ENCODE data around the gene BCL7C. TPM values are rescaled to one million over a fixed set of nuclear protein-coding genes. Genes with fewer than 3 reads are reported as not detected.

Gene BCL7C
- total and polyA plus RNA-seq, 2 of the 4 experiments (the other 2 are of a cell fraction) = 32.3 to 34.9 TPM

- TF ChIP-seq CTCF (conservative IDR thresholded peaks at IDR 0.05; ENCODE audit: low read depth, low read length) = peak; percentile 94
- TF ChIP-seq CEBPB (IDR thresholded peaks at IDR 0.05; ENCODE audit: low read depth, low read length) = no peak
Measured at GRCh38 chr16:30844671-30845449, 49.0 kb downstream of the BCL7C start (continued).

GRCh38 chr16:30844346-30844670 lies 49.6 kb downstream of the BCL7C start:
- no peak overlapping the region for H3K9ac ChIP-seq (ENCODE audit: low read depth, low read length)
- DNase-seq (no peak), ATAC-seq (ENCODE audit: low read depth) (no peak)
- H2BK20ac ChIP-seq (ENCODE audit: low read depth, low read length) = no peak overlapping the region
- H4K91ac ChIP-seq (ENCODE audit: insufficient read depth, low read depth, low read length) = no peak overlapping the region
- H3K27me3 ChIP-seq (ENCODE audit: control insufficient read depth, insufficient read depth, low read length) = no peaks in the 10 kb centered on the region
- H3K79me1 ChIP-seq (ENCODE audit: low read depth in 1 of 2, low read length in 2 of 2) = no peaks in the 10 kb centered on the region; a peak in 1 of 4 replicates
- no peaks in the 10 kb centered on the region for H3K9me3 ChIP-seq (ENCODE audit: control insufficient read depth, insufficient read depth, low read length)
- H4K20me1 ChIP-seq (ENCODE audit: insufficient read depth, low read length) = no peaks in the 10 kb centered on the region
- no peak overlapping the region for H3K14ac ChIP-seq (replicated peaks; ENCODE audit: low read depth, low read length)
- WGBS, 2 experiments (ENCODE audit: extremely low coverage in 2 of 2, insufficient read length in 1 of 2) = no CpG with 5 or more reads among the region's 1 CpG
- no peaks in the 10 kb centered on the region; the same call in 1 of the 2 replicates for H3K9me1 ChIP-seq (ENCODE audit: insufficient read depth, low read length)
- H4K5ac ChIP-seq (ENCODE audit: low read depth, low read length) = no peak overlapping the region
- no peak overlapping the region for H2BK15ac ChIP-seq (ENCODE audit: low read depth, low read length)
- peaks cover 5% of the 10 kb centered on the region; the same call in 1 of the 2 replicates for H3K4me1 ChIP-seq (ENCODE audit: control insufficient read depth, insufficient read depth, low read length)
- no peak overlapping the region for H3K23ac ChIP-seq (ENCODE audit: low read depth, low read length)
- in situ Hi-C loops (cut with MboI; ENCODE audit: low sequenced_read_pairs) (no loop called here), dilution Hi-C loops (cut with HindIII; ENCODE audit: low sequenced_read_pairs, unreplicated experiment) (no loop called here), intact Hi-C loops (cut with micrococcal nuclease) (loop anchor here (1.0 to 2.0 kb wide), 3 partner anchors 30 to 77 kb away; no protein-coding TSS in a partner anchor)
- H4K8ac ChIP-seq (ENCODE audit: low read depth in 2 of 2, low read length in 2 of 2) = no peak overlapping the region
- ChIA-PET POLR2A (ENCODE audit: unreplicated experiment) (no interaction called here), CTCF (interaction anchor here (1.1 to 1.8 kb wide), 8 partner anchors 9 to 74 kb away, joined by 3 to 9 read pairs (median 6); no protein-coding TSS in a partner anchor)
- no peak overlapping the region for H3K4me2 ChIP-seq (ENCODE audit: low read depth, low read length)
- no TSS peak for BruUV-seq (replicated peaks)
- H3K4ac ChIP-seq (ENCODE audit: low read depth, low read length) = no peak overlapping the region
- H3K36me3 ChIP-seq (ENCODE audit: control insufficient read depth, insufficient read depth, low read length) = no peaks in the 10 kb centered on the region
- no peak for TF ChIP-seq USF2 (IDR thresholded peaks at IDR 0.05; ENCODE audit: low read depth, low read length)
- H3K4me3 ChIP-seq (ENCODE audit: insufficient read depth, low read depth, low read length) = no peak overlapping the region
- H3K56ac ChIP-seq (ENCODE audit: extremely low read depth, insufficient read depth, low read length) = no peak overlapping the region
- no peak overlapping the region for H2AFZ ChIP-seq (replicated peaks; ENCODE audit: low read length, poor library complexity)
- no peak overlapping the region for H3K18ac ChIP-seq (ENCODE audit: low read depth, low read length)
- H2BK5ac ChIP-seq (ENCODE audit: low read depth, low read length, poor library complexity, severe bottlenecking) = no peak overlapping the region
- no peak overlapping the region for H2BK120ac ChIP-seq (ENCODE audit: low read depth, low read length)
- H3K27ac ChIP-seq (ENCODE audit: insufficient read depth, low read length) = no peak overlapping the region
- no peak overlapping the region for H2AK9ac ChIP-seq (replicated peaks; ENCODE audit: low read depth, low read length, poor library complexity)
- no peak overlapping the region for H2AK5ac ChIP-seq (ENCODE audit: low read depth, low read length)
